ENCODE results near the gene TPP2.
A peak's percentile ranks its signal among the peaks of the same experiment; 100 is the strongest.

TPP2 gene

DNA sequence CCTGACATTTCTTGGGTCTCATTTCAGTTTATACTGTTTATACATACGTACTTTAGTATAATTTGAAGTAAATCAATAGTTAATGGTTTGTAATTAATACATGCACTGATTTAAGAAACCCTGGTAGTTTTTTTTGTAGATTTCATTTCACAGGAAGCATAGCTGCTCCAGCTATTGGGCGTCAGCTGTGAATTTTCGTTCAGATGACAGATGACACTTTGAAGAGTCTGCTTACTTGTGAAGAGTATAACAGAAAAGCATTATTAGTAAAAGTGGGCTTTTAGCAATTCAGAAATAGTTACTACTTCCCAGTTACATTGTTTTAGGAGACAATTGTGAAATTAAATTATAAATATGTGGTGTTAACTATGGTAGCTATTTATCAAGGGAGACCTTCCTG, 53.7 kb downstream of the TPP2 start:
- DNase-seq (ENCODE audit: low read depth), result no peak
- no peak overlapping the region for H3K4me3 ChIP-seq (ENCODE audit: low read length)
- TF ChIP-seq, protein P1, sequence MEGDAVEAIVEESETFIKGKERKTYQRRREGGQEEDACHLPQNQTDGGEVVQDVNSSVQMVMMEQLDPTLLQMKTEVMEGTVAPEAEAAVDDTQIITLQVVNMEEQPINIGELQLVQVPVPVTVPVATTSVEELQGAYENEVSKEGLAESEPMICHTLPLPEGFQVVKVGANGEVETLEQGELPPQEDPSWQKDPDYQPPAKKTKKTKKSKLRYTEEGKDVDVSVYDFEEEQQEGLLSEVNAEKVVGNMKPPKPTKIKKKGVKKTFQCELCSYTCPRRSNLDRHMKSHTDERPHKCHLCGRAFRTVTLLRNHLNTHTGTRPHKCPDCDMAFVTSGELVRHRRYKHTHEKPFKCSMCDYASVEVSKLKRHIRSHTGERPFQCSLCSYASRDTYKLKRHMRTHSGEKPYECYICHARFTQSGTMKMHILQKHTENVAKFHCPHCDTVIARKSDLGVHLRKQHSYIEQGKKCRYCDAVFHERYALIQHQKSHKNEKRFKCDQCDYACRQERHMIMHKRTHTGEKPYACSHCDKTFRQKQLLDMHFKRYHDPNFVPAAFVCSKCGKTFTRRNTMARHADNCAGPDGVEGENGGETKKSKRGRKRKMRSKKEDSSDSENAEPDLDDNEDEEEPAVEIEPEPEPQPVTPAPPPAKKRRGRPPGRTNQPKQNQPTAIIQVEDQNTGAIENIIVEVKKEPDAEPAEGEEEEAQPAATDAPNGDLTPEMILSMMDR (conservative IDR thresholded peaks at IDR 0.05; ENCODE audit: low read length), result no peak

- TF ChIP-seq, protein P1 (conservative IDR thresholded peaks at IDR 0.05; ENCODE audit: low read length), result no peak
- peak; percentile 30 for DNase-seq (ENCODE audit: low read depth)
- no peak overlapping the region for H3K4me3 ChIP-seq (ENCODE audit: low read length)
Measured at GRCh38 chr13:102651392-102651791, 54.6 kb downstream of the TPP2 start.

DNA sequence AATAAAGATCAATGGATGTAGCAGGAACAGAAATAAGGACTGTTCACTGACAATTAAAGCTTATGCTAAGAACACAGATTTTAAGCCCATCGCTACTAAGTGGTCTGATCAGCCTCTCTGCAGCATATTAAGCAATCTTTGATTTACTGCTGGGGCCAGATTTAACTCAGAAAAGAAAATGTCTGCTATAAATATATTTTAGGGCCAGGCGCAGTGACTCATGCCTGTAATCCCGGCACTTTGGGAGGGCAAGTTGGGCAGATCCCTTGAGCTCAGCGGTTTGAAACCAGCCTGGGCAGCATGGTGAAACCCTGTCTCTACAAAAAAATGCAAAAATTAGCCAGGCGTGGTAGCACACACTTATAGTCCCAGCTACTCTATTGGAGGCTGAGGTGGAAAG, 55.1 kb downstream of the TPP2 start:
- TF ChIP-seq, protein P1 (conservative IDR thresholded peaks at IDR 0.05; ENCODE audit: low read length), result no peak
- peak; percentile 75 for DNase-seq (ENCODE audit: low read depth)
- H3K4me3 ChIP-seq (ENCODE audit: low read length), result no peak overlapping the region

DNA sequence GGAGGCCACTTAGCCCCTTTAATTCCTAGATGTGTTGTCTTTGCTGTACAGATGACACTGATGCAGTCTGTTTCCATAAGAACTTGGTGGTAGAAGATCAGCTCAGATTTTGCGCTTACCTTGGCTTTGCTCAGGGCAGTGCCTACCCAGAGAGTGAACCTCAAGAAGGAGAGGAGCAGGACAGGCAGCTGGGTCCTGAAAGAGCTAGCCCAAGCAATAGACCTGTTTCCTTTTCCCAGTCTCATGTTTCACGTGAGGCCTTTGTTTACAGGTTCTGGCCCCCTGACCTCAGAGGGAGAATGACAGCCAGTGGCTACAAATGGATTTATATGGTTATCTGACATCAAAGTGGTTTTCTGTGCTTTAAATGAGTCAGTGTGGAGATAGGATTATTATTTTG, 58.0 kb downstream of the TPP2 start:
- no peak overlapping the region for H3K4me3 ChIP-seq (ENCODE audit: low read length)
- TF ChIP-seq, protein P1 (conservative IDR thresholded peaks at IDR 0.05; ENCODE audit: low read length), result no peak
- DNase-seq (ENCODE audit: low read depth), result no peak

DNA sequence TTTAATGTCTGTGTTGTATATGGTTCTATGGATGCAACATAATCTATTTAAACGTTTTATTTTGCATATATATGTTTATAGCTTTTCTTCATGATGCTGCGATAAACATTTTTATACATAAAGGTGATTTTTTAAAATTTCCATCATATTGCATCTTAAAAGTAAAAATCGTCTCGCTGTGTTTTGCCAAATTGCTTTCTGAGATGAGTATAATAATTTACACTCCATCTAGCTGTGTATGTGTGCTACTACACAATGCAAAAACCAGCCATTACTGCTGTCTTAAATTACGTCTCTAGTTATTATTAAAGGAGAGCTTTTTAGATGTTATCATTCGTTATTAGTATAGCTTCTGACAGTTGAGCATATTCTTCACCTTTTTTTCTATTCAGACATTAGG, 60.8 kb downstream of the TPP2 start:
- DNase-seq (ENCODE audit: low read depth), result no peak
- TF ChIP-seq, protein P1 (conservative IDR thresholded peaks at IDR 0.05; ENCODE audit: low read length), result 0 out of 2 replicates have a peak, but pooled peaks have one; percentile 22
- H3K4me3 ChIP-seq (ENCODE audit: low read length), result no peak overlapping the region

GRCh38 chr13:102658660-102659059, 61.9 kb downstream of the TPP2 start:
- TF ChIP-seq, protein P1 (conservative IDR thresholded peaks at IDR 0.05; ENCODE audit: low read length), result no peak
- no peak overlapping the region for H3K4me3 ChIP-seq (ENCODE audit: low read length)
- no peak for DNase-seq (ENCODE audit: low read depth)

GRCh38 chr13:102659168-102659713, 62.5 kb downstream of the TPP2 start:
- DNase-seq (ENCODE audit: low read depth), result no peak
- TF ChIP-seq, protein P1 (conservative IDR thresholded peaks at IDR 0.05; ENCODE audit: low read length), result no peak
- no peak overlapping the region for H3K4me3 ChIP-seq (ENCODE audit: low read length)

All from AG10803 (cell line).